Omental fat pad (tissue), 4 donors: ENCODE data around the gene TRERF1. TPM values are rescaled to one million over a fixed set of nuclear protein-coding genes. Genes with fewer than 3 reads are reported as not detected.

ENCODE experiments used
- ATAC-seq: fragments of 150-250 bp; one replicate; pipeline ENCODE4 v1.9.1; 2016; ENCODE audit warnings: mild to moderate bottlenecking, moderate library complexity; ENCODE audit not compliant: low FRiP score
- DNase-seq: peaks from one replicate; pipeline ENCODE4 v3.0.0-alpha.2; 2019; ENCODE audit warnings: low spot score
- total RNA-seq, 4 donors: library from RNA; depleted of rRNA; stranded (reverse); fragments of >200 nt; gene quantifications; one replicate each; pipeline ENCODE4 v1.1.0, GENCODE V29; 2016
- TF ChIP-seq, protein P1 (sequence below), 3 donors: fragments of 450-650 bp; IDR thresholded peaks; one replicate each; pipeline ENCODE4 v1.5.1; 2016 to 2017; ENCODE audit warnings: antibody characterized with exemption in 3 of 3, mild to moderate bottlenecking in 3 of 3, moderate library complexity in 2 of 3

TRERF1 gene
- total RNA-seq, 4 donors from 2014 or later, result 2.0 to 10.2 (median 2.6) TPM

DNA sequence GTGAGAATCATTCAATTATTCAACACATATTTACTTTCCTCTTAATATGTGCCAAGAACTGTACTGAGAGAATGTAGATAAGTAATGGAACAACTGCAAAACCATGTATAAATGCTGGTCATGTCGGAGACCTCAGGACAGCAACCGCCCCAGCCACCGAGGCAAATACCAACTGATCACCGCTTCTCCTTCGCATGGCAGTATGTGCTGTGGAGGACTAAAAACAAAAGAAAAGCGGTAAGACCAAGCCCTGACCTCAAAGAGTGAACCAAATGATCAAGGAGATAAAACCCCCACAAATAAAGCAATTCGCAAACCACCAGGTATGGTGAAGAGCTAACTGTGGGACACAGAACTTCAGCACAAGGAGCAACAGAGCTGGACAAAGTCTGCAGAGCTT is 104.3 kb downstream of the TRERF1 start:
- ATAC-seq (no peak), DNase-seq (no peak)
- TF ChIP-seq, protein P1, sequence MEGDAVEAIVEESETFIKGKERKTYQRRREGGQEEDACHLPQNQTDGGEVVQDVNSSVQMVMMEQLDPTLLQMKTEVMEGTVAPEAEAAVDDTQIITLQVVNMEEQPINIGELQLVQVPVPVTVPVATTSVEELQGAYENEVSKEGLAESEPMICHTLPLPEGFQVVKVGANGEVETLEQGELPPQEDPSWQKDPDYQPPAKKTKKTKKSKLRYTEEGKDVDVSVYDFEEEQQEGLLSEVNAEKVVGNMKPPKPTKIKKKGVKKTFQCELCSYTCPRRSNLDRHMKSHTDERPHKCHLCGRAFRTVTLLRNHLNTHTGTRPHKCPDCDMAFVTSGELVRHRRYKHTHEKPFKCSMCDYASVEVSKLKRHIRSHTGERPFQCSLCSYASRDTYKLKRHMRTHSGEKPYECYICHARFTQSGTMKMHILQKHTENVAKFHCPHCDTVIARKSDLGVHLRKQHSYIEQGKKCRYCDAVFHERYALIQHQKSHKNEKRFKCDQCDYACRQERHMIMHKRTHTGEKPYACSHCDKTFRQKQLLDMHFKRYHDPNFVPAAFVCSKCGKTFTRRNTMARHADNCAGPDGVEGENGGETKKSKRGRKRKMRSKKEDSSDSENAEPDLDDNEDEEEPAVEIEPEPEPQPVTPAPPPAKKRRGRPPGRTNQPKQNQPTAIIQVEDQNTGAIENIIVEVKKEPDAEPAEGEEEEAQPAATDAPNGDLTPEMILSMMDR (IDR thresholded peaks at IDR 0.05), result no peak

GRCh38 chr6:42345696-42346416 is 105.9 kb downstream of the TRERF1 start:
- TF ChIP-seq, protein P1 (IDR thresholded peaks at IDR 0.05), result no peak
- ATAC-seq (no peak), DNase-seq (no peak)

GRCh38 chr6:42344756-42345155 is 107.0 kb downstream of the TRERF1 start:
- TF ChIP-seq, protein P1 (IDR thresholded peaks at IDR 0.05), result no peak
- ATAC-seq (no peak), DNase-seq (no peak)

GRCh38 chr6:42341771-42342553 is 109.8 kb downstream of the TRERF1 start:
- TF ChIP-seq, protein P1 (IDR thresholded peaks at IDR 0.05), result no peak
- no peak for DNase-seq

GRCh38 chr6:42341221-42341620 is 110.5 kb downstream of the TRERF1 start:
- TF ChIP-seq, protein P1 (IDR thresholded peaks at IDR 0.05), result no peak
- no peak for ATAC-seq
- no peak for DNase-seq

More at GRCh38 chr6:42341771-42342553, 109.8 kb downstream of the TRERF1 start:
- ATAC-seq, result no peak

DNA sequence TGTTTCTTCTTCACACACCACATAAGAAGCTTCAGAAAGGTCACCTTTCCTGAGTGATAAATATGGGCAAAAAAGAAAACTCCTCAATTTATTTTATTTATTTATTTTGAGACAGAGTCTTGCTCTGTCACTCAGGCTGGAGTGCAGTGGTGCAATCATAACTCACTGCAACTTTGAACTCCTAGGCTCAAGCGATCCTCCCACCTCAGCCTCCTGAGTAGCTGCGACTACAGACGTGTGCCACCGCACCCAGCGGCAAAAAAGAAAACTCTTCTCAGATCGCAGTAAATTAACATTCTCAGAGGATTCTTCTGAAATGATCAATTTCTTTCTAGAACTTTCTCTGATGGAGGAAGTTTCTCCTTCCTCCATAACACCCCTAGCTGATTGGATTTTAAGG is 111.2 kb downstream of the TRERF1 start:
- DNase-seq, result no peak
- TF ChIP-seq, protein P1 (IDR thresholded peaks at IDR 0.05), result no peak
- ATAC-seq, result no peak
